HG03280 (cell line): Measurements from ENCODE around the gene PGAP3.

Experiments
- ATAC-seq: cut with Tn5 transposase; IDR thresholded peaks from one replicate; pipeline ENCODE4 v1.9.1; 2021; ENCODE audit warnings: mild to moderate bottlenecking, moderate library complexity; ENCODE audit not compliant: unreplicated experiment

PGAP3 gene

GRCh38 chr17:39673335-39674081, 14.3 kb downstream of the PGAP3 start:
- ATAC-seq = no peak

DNA sequence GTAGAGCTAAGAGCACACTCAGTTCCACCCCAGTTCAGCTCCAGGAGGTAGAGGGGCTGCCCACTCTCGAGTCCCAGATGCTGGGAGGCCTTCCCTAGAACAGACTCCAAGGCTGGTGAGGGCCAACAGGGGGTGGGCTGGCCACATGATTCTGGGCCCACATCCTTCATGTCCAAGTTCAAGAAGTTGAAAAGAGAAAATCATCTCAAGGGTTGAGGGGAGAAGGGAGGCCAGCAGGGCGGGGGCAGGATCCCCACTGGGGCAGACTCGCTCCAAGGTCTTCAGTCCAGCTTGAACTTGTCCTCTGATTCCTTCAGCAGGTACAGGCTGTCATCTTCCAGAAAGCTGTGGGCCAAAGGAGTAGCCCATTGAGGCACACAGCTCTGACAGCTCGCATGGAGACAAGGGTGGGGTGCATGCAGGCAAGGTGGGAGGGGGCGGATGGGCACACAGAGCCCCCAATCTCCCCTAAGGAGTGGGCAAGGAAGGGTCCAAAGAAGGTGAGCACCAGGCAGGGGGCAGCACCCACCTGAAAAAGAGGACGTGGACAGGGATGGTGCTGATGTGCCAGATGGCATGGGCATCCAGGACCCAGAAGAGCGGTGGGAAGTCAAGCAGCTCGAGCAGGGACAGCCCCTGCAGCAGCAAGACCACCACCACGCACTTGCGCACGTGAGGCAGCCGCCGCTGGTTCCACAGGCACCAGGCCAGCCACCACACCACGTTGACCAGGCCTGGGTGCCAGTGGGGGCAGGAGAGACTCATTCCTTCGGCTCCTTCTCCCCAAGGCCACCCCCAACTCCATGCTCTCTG, 15.1 kb downstream of the PGAP3 start:
- ATAC-seq = no peak

DNA sequence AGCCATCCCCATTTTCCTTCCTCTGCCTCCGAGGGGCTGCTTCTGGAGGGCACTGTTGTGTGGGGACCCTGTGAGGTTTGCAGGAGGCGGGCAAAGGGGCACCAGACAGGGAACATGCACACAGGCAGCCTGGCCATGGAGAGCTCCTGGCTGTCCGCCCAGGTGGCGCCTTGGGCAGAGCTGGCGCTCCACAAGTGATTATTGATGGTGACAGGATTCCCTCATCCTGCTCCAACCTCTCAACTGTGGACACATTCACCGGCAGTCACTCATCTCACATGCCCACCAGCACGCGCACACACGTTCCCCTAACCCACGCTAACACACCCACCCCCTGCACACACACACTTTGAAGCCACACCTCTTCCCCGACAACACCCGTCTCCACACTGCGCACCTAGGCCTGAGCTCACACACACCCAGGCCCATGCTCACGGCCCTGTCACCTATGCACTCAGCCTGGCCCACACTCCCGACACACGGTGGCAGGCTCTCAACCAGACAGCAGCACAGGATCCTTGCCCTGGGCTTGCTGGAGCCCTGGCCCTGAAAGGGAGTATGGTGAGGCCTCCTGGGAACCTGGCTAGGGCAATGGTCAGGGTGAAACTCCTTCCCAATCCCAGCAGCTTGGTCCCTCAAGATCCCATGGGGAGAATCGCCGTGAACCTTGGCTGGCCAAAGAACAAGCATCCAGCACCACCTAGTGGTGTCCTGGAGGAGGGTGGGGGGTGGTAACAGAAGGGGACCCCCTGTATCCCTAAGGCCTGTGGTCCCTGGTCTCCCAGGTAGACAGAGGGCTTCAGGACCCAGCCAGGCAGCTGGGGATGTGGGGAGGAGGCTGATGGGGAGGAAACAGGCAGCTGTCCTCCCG, 16.0 kb downstream of the PGAP3 start:
- no peak for ATAC-seq

DNA sequence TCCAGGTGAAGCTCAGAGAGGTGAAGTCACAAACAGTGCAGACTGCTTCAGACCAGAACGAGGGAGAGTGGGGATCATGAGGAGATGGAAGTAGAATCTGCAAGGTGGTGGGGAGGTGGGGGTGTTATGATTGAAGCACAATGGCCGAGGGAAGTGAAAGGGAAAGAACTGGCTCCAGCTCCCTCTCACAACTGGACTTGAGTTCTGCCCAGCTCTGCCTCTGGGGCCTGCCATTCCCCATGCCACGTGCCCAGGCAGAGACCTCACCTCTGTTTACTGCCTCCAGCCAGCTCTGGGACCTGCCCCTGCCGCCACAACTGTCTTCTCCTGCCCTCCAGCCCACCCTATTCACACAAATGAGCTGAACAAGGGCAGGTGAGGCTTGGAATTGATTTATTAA, 17.1 kb downstream of the PGAP3 start:
- no peak for ATAC-seq

DNA sequence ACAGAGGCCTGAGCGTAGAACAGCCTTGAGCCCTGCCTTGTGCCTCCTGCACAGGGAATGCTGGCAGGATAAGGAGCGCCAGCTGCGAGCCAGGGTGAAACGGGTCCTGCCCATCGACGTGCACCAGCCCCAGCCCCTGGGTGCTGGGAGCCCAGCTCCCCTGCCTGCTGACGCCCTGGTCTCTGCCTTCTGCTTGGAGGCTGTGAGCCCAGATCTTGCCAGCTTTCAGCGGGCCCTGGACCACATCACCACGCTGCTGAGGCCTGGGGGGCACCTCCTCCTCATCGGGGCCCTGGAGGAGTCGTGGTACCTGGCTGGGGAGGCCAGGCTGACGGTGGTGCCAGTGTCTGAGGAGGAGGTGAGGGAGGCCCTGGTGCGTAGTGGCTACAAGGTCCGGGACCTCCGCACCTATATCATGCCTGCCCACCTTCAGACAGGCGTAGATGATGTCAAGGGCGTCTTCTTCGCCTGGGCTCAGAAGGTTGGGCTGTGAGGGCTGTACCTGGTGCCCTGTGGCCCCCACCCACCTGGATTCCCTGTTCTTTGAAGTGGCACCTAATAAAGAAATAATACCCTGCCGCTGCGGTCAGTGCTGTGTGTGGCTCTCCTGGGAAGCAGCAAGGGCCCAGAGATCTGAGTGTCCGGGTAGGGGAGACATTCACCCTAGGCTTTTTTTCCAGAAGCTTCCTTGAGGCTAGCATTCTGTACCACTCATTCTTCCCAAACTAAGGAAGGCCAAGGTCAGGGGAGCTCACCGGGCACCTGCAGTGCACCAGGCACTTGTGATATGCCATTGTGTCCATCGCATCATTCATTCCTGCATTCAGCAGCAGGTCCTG, 17.7 kb downstream of the PGAP3 start:
- no peak for ATAC-seq

GRCh38 chr17:39667945-39668924, 19.6 kb downstream of the PGAP3 start, which contains the start of gene PNMT:
Gene PNMT, plus strand, starts transcription at chr17:39668453. Its CDS starts 23 bp downstream, at chr17:39668476.
- no peak for ATAC-seq

DNA sequence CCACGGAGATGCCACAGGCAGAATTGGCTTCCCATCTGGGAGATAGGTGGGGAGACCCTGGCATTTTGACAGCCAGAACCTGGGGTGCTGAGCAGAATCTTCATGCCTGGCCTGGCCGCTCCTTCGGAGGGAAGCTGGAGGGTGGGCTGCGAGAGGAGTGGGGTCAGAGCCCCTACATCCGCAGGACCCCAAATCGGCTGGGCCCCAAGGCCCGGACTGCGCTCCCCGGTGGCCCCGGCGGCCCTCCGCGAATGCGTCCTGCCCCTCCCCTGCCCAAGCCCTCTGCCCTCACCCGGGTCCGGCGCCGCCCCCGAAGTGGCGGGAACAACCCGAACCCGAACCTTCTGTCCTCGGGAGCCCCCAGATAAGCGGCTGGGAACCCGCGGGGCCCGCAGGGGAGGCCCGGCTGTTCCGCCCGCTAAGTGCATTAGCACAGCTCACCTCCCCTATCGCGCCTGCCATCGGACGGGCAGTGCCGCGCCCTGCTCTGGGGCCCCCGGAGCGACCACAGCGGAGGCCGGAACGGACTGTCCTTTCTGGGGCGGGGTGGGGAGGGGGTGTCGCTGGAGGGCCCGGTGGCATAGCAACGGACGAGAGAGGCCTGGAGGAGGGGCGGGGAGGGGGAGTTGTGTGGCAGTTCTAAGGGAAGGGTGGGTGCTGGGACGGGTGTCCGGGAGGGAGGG, 20.5 kb downstream of the PGAP3 start:
- ATAC-seq = no peak

- ATAC-seq = no peak
These were observed 21.1 kb downstream of the PGAP3 start for GRCh38 chr17:39666601-39667261.

- no peak for ATAC-seq
These were observed 21.6 kb downstream of the PGAP3 start for GRCh38 chr17:39666231-39666600.

GRCh38 chr17:39665642-39666224, 22.1 kb downstream of the PGAP3 start:
- no peak for ATAC-seq

GRCh38 chr17:39664581-39665561, 23.0 kb downstream of the PGAP3 start, which contains the start of gene TCAP:
Gene TCAP, plus strand, starts transcription at chr17:39665349. Its CDS starts 11 bp downstream, at chr17:39665360.
- no peak for ATAC-seq

DNA sequence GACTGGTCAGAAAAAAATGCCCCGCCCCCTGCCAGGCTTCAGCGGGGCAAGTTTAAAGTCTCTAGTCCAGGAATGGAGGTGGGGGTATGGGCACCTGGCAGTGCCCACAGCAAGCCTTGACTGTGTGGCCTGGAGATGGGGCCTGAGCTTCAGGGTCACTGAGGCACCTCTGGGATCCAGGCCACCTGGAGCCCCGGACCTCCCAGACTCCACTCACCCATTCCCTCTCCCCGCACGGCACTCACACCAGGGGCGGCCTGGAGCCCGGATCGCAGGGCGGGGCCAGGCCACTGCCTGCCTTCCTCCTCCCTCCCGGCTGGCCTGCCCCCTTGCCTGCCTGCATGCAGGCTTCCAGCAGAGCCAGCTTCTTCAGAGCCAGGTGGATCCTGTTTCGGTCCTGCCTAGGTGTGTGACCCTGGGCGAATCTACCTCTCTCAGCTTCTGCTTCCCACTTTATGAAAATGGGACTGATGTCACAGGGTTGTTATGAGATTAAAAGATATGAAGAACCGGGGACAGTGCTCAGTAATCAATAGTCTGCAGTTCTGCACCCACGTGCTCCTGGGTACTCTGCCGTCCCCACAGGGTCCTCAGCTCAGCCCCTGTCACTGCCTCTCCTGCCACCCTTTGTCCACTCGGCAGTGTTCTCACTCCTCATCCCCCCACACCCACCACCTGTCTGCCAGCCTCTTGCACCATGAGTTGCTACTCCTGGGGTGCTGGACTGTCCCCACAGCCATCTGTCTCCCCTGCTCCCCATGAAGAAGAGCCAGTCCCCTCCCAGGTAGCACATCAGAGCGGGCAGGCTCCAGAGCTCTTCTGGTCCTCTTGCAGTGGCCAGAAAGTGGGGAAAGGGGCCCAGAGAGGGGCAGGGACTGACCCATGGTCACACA, 23.9 kb downstream of the PGAP3 start:
- ATAC-seq = no peak

DNA sequence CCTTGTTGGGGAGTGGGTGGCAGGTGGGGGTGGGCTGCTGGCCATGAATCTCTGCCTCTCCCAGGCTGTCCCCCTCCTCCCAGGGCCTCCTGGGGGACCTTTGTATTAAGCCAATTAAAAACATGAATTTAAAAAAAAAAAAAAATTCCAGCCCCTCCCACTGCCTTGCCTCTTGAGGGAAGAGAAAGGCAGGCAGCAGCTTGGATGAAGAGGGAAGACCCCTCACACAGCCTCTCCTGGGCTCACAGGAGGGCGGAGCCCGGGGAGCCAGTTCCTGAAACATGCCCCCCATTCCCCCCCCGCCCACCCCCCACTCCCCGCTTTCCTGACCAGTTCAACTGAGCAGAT, 24.5 kb downstream of the PGAP3 start:
- no peak for ATAC-seq

GRCh38 chr17:39662551-39663339, 25.1 kb downstream of the PGAP3 start:
- no peak for ATAC-seq
